ENCODE data around the gene OSGIN1. TPM values are rescaled to one million over a fixed set of nuclear protein-coding genes. Genes with fewer than 3 reads are reported as not detected.
A peak's percentile ranks its signal among the peaks of the same experiment; 100 is the strongest.

OSGIN1 gene
- total RNA-seq, 1 experiment from 2014 or later, result 21.8 TPM

GRCh38 chr16:83967838-83968305 lies 14.8 kb downstream of the OSGIN1 start, which contains the start of gene NECAB2:
Gene NECAB2 (plus strand): TSS chr16:83968244. CDS start chr16:83968649, 405 bp downstream.
- no peaks in the 10 kb centered on the region for H3K9me3 Mint-ChIP-seq (ENCODE audit: unreplicated experiment)
- no peaks in the 10 kb centered on the region for H3K36me3 Mint-ChIP-seq (ENCODE audit: insufficient read depth, unreplicated experiment)
- intact Hi-C loops (cut with micrococcal nuclease; ENCODE audit: unreplicated experiment), result loop anchor here (1.0 kb wide), 3 partner anchors 76 to 97 kb away; no protein-coding TSS in a partner anchor
- H3K4me3 ChIP-seq (ENCODE audit: low read depth, low read length), result peak within 1 kb of the TSS; percentile 41
- DNase-seq, result peak in 1 of 2 experiments; percentile 81
- no peaks in the 10 kb centered on the region for H3K9me3 ChIP-seq
- no peaks in the 10 kb centered on the region for H3K36me3 ChIP-seq (ENCODE audit: control insufficient read depth, insufficient read depth, low read length)
- peak within 1 kb of the TSS; percentile 83 for H3K4me3 Mint-ChIP-seq (ENCODE audit: unreplicated experiment)
- CTCF ChIA-PET, result no interaction called here
- no TSS peak for BruUV-seq (replicated peaks)
- POLR2A ChIA-PET, result no interaction called here
- peak within 1 kb of the TSS; percentile 30 for H3K27ac Mint-ChIP-seq (ENCODE audit: unreplicated experiment)
- H3K27me3 ChIP-seq (replicated peaks; ENCODE audit: control insufficient read depth, insufficient read depth, low read length), result no peaks in the 10 kb centered on the region
- peak; percentile 71 to 76 for TF ChIP-seq CTCF (IDR thresholded peaks at IDR 0.05; ENCODE audit: insufficient read depth in 1 of 2, low read depth in 1 of 2, low read length in 1 of 2, severe bottlenecking in 1 of 2, unreplicated experiment in 1 of 2)
- H3K4me1 ChIP-seq, result no peaks in the 10 kb centered on the region
- peaks cover 4% of the 10 kb centered on the region for H3K27me3 Mint-ChIP-seq (ENCODE audit: insufficient read depth, unreplicated experiment)
- H3K4me1 Mint-ChIP-seq (ENCODE audit: low read depth, unreplicated experiment), result no peaks in the 10 kb centered on the region

GRCh38 chr16:83968306-83968851 lies 15.3 kb downstream of the OSGIN1 start:
- H3K4me1 Mint-ChIP-seq (ENCODE audit: low read depth, unreplicated experiment), result no peaks in the 10 kb centered on the region
- H3K9me3 Mint-ChIP-seq (ENCODE audit: unreplicated experiment), result no peaks in the 10 kb centered on the region
- H3K27ac Mint-ChIP-seq (ENCODE audit: unreplicated experiment), result peak overlapping the region; percentile 30
- no peaks in the 10 kb centered on the region for H3K4me1 ChIP-seq
- no peaks in the 10 kb centered on the region for H3K36me3 ChIP-seq (ENCODE audit: control insufficient read depth, insufficient read depth, low read length)
- no peaks in the 10 kb centered on the region for H3K9me3 ChIP-seq
- peaks cover 4% of the 10 kb centered on the region for H3K27me3 Mint-ChIP-seq (ENCODE audit: insufficient read depth, unreplicated experiment)
- DNase-seq, result no peak
- no peaks in the 10 kb centered on the region; the same call in 1 of the 2 replicates for H3K27me3 ChIP-seq (replicated peaks; ENCODE audit: control insufficient read depth, insufficient read depth, low read length)
- peak overlapping the region; percentile 83 for H3K4me3 Mint-ChIP-seq (ENCODE audit: unreplicated experiment)
- H3K4me3 ChIP-seq (ENCODE audit: low read depth, low read length), result peak overlapping the region; percentile 41
- no peak for TF ChIP-seq CTCF (IDR thresholded peaks at IDR 0.05; ENCODE audit: insufficient read depth in 1 of 2, low read depth in 1 of 2, low read length in 1 of 2, severe bottlenecking in 1 of 2, unreplicated experiment in 1 of 2)
- POLR2A ChIA-PET, result no interaction called here
- CTCF ChIA-PET, result no interaction called here
- H3K36me3 Mint-ChIP-seq (ENCODE audit: insufficient read depth, unreplicated experiment), result no peaks in the 10 kb centered on the region
- BruUV-seq (replicated peaks), result no TSS peak
- intact Hi-C loops (cut with micrococcal nuclease; ENCODE audit: unreplicated experiment), result loop anchor here (1.0 kb wide), 3 partner anchors 76 to 97 kb away; no protein-coding TSS in a partner anchor

DNA sequence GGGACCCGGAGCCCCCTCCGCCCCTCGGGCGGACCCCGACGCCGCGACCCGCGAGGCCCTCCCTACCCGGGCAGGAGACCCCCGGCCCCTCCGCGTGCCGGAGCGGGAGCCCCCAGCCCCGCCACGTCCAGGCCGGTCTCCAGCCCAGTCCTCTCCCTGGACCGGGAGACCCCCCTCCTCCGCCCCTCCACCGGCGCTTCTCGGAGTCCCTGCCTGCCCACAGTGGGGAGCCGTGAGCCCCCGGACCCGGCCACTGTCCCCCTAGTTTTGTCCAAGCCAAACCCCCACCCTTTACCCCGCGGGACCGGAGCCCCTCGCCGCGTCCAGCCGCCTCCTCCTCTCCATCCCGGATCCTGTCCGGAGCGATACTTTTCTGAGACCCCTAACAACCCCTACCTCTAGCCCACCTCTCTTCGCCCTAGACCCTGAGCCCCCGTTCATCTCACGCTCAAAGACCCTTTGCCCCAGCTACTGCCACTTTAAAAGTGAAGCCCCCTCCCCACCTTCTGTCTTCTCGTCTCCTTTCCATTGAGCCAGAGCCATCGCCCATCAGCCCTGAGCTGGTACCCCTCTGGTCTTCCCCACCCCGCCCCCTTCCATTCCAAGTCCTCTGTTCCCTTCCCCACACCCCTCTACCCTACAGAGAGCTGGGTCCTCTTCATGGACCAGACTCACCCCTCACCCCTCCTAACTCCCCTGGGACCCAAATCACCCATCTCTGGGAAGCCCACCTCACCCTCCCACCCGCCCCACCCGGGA lies 16.0 kb downstream of the OSGIN1 start:
- no peaks in the 10 kb centered on the region for H3K9me3 ChIP-seq
- DNase-seq, result no peak
- H3K4me3 ChIP-seq (ENCODE audit: low read depth, low read length), result peak overlapping the region; percentile 13; the same call in 1 of the 2 replicates
- no TSS peak for BruUV-seq (replicated peaks)
- TF ChIP-seq CTCF (IDR thresholded peaks at IDR 0.05; ENCODE audit: insufficient read depth in 1 of 2, low read depth in 1 of 2, low read length in 1 of 2, severe bottlenecking in 1 of 2, unreplicated experiment in 1 of 2), result no peak
- no peaks in the 10 kb centered on the region; the same call in 1 of the 2 replicates for H3K27me3 ChIP-seq (replicated peaks; ENCODE audit: control insufficient read depth, insufficient read depth, low read length)
- no peak overlapping the region for H3K27ac Mint-ChIP-seq (ENCODE audit: unreplicated experiment)
- H3K4me1 Mint-ChIP-seq (ENCODE audit: low read depth, unreplicated experiment), result no peaks in the 10 kb centered on the region
- H3K9me3 Mint-ChIP-seq (ENCODE audit: unreplicated experiment), result no peaks in the 10 kb centered on the region
- POLR2A ChIA-PET, result no interaction called here
- peaks cover 4% of the 10 kb centered on the region for H3K27me3 Mint-ChIP-seq (ENCODE audit: insufficient read depth, unreplicated experiment)
- H3K4me1 ChIP-seq, result no peaks in the 10 kb centered on the region
- H3K36me3 ChIP-seq (ENCODE audit: control insufficient read depth, insufficient read depth, low read length), result no peaks in the 10 kb centered on the region
- CTCF ChIA-PET, result interaction anchor here (1.1 kb wide), 1 partner anchor 76 kb away, joined by 3 read pairs; no protein-coding TSS in a partner anchor
- H3K4me3 Mint-ChIP-seq (ENCODE audit: unreplicated experiment), result peak overlapping the region; percentile 68
- intact Hi-C loops (cut with micrococcal nuclease; ENCODE audit: unreplicated experiment), result loop anchor here (1.0 kb wide), 3 partner anchors 75 to 96 kb away; no protein-coding TSS in a partner anchor
- H3K36me3 Mint-ChIP-seq (ENCODE audit: insufficient read depth, unreplicated experiment), result no peaks in the 10 kb centered on the region
